ENCODE measurements around the gene GPR22.

GPR22 gene, protein sequence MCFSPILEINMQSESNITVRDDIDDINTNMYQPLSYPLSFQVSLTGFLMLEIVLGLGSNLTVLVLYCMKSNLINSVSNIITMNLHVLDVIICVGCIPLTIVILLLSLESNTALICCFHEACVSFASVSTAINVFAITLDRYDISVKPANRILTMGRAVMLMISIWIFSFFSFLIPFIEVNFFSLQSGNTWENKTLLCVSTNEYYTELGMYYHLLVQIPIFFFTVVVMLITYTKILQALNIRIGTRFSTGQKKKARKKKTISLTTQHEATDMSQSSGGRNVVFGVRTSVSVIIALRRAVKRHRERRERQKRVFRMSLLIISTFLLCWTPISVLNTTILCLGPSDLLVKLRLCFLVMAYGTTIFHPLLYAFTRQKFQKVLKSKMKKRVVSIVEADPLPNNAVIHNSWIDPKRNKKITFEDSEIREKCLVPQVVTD

DNA sequence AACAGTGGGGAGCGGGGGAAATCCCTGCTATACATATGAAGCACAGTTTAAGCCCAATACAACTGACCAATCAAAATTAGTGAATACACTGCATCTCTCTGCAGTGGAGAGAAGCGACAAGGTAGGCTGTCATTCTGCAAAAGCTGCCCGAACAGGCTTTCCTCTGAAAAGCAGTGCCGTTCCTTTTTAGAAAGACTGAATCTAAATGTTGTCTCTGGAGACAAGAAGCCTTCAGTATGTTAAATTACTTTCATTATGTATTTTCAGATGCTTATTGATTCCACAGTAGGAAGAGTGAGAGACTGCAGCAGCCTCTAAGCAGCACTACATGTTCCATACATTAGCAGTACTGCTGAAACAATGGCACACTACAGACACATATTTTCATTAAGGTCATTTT is at the start of gene GPR22:
TSS of gene GPR22 (plus strand) at position 129 of the 400 bp plus-strand sequence. CDS start 4,004 bp downstream, outside the sequence.
- DNase-seq, result no peak

DNA sequence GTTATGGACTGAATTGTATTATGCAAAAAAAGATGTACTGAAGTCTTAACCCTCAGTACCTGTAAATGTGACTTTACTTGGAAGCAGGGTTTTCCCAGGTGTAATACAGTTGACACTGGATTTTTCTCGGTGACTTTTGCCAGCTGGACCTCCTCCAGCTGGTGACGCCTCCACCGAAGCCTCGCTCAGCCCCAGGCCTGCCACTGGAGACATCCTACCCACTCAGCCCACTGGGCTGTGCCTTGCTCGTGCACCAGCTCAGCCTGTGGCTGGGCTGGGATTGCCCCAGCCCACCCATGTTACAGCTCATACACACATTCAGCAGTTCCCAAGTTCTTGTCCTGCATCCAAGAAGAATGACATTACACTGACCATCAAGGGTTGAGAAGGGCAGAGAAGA is 42.4 kb upstream of the GPR22 start:
- DNase-seq, result no peak

DNA sequence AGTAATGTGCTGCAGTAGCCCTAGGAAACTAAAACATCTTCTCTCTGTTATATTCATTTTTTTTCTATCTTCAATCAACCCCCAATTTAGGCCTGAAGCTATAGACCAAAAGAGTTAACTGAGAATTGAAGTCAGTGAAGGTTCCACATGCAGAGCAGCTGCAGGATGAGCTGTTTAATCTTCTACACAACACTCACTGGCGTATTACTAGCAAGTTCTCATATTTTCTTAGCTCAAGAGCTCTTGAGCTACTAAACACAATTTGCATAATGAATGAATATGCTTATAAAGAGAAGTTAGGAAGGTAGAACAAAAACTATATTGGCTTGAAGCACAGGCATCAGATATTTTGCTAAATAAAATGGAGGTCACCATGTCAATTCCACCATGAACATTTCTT is 41.2 kb upstream of the GPR22 start:
- DNase-seq, result no peak

DNA sequence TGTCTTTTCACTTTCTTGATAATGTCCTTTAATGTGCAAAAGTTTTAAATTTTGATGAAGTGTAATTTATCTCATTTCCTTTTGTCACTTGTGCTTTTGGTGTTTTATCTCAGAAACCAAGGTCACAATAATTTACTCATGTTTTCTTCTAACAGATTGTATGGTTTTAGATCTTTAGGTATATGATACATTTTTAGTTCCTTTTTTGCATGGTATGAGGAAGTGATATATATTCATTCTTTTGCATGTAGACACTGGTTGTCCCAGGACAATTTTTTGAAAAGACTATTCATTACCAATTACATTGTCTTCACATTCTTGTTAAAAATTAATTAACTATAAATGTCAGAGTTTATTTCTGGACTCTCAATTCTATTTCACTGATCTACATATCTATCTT is 39.8 kb upstream of the GPR22 start:
- DNase-seq, result no peak

DNA sequence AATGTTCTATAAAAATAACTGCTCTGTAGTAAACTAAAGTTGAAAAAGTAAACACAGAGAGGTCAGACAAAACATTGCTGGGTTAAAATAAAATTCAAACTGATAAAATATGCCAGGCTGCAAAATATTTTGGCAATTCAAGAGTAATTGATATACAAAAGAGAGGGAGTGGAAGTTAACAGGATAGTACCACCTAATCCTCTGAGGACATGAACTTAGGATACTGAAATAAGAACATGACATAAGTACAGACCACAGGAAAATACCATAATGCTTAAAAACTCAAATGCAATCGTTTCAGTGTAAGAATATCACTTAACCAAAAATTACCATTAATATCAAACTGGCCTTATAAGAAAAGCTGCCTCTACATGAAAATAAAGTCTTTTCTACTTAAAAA is 37.6 kb upstream of the GPR22 start:
- DNase-seq, result no peak

DNA sequence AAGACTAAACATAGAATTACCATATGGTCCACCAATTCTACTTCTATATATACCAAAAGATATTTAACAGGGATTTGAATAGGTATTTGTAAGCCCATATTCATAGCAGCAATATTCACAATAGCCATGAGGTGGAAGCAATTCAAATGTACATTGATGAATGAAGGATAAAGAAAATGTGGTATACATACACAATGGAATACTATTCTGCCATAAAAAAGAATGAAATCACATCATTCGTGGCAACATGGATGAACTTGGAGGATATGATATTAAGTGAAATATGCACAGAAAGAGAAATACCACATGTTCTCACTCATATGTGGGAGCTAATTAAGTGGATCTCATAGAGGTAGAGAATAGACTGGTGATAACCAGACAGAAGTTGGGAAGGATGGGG is 34.1 kb upstream of the GPR22 start:
- no peak for DNase-seq

DNA sequence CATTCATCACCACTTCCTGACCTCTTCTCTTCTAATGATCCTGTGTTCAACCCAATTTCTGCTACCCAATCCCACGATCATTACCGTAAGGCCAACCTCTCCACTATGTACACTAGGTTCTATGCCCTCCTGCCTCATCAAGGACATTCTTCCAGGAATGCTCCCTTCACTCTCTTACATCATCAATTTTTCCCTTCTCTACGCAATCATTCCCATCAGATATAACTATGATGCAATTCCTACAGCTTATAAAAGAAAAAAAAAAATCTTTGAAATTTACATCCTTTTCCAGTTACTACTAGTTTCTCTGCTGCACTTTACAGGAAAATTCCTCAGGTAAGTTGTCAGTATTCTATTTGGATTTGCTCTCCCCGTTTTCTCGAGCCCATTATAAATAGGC is 30.8 kb upstream of the GPR22 start:
- no peak for DNase-seq

DNA sequence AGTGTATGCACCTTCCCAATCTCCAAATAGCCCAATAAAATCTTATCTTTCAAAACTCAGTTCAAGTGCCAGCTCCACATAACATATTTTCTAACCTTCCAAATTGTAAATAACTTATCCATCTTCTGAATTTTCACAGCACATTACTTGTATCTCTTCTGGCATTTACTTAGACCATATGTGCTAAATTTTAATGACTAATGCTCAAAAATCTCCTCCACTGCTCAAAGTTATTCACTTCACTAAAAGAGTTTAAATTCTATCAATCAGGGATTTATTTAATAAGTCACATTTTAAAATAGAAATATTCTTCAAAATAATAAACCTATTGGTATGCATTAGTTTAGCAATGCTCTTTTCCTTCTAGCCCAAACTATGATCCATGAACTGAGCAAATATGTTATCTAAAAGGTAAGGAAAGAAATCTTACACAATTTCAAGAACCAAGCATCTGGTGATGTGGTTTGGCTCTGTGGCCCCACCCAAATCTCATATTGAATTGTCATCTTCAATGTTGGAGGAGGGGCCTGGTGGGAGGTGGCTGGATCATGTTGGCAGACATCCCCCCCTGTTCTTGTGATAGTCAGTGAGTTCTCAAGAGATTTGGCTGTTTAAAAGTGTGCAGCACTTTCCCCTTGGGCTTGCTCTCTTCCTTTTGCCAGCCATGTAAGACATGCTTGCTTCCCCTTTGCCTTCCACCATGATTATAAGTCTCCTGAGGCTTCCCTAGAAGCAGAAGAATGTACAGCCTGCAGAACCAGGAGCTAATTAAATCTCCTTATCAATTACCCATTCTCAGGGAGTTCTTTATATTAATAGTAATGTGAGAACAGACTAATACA is 28.1 kb upstream of the GPR22 start:
- DNase-seq, result no peak

DNA sequence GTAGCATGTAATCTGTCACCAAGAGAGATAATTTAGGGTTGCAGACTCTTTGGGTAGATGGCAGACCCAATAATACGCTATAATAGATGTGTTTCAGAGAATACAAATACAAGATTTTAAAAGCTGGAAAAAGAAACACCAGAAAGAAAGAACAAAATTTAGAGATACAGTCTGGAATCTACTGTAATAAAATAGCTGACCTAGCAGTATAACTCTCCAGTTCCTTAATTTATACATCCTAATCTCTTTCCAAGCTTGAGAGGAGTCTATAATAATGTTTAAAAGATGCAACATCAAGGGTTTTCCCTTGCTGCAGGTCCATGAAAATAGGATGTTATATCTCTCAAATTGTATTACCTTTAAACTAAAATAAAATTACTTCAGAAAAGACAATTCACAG is 27.2 kb upstream of the GPR22 start:
- DNase-seq, result no peak

DNA sequence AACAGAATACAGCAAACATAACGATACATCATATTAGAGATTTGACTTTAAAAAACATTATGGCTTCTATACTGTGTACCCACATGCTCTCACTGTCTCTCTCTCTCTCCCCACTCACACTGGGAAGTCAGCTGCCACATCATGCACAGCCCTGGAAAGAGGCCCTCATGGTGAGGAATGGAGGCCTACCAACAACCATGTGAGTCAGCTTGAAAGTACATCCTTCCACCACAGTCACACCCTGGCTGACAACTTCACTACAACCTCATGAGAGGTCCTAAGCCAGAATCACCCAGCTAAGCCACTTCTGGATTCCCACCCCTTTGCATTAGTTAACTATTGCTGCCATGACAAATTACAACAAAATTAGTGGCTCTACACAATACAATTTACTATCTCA is 23.3 kb upstream of the GPR22 start:
- DNase-seq, result no peak

DNA sequence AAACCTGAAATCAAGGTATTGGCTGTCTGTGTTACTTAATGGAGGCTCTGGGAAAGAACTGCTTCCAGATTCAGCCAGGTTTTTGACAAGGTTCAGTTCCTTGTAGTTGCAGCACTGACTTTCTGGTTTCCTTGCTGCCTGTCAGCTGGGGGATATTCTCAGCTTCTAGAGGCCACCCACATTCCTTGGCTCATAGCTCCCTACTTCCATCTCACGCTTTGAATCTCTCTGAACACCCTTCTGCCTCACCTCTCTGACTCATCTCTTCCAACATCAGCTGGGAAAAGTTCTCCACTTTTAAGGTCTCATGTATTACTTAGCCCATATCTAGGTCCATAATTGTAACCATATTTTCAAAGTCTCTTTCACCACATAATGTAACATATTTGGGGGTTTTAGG is 22.9 kb upstream of the GPR22 start:
- no peak for DNase-seq

DNA sequence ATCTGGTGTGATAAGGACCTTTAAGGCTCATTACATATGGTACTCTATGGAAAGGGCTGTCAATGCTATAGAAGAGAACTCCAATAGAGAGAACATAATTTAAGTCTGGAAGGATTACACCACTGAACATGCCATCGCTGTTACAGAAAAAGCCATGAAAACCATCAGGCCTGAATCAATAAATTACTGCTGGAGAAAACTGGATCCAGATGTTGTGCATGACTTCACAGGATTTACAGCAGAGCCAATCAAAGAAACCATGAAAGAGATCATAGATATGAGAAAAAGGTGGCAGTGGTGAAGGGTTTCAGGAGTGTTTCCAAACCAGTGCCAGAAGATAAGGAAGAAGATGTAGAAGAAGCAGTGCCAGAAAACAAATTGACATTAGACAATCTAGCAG is 18.9 kb upstream of the GPR22 start:
- DNase-seq, result no peak

DNA sequence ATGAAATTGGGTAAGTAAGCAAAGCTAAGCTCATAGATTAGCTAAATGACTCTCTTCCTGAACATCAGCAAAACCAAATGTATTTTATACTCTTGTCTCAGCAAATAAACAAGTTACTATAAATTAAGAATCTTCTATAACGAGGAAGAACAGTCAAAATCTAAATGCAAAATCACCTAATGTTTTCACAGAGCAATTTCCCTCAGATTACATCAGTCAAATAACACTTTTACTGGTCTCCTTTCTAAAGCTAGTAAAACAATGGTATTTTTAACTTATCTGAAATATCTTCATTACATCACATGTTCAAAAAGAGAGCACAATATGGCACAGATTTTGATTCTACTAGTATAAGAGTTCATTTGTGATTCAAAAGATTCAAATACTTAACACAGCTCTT is 16.5 kb upstream of the GPR22 start:
- DNase-seq, result no peak

DNA sequence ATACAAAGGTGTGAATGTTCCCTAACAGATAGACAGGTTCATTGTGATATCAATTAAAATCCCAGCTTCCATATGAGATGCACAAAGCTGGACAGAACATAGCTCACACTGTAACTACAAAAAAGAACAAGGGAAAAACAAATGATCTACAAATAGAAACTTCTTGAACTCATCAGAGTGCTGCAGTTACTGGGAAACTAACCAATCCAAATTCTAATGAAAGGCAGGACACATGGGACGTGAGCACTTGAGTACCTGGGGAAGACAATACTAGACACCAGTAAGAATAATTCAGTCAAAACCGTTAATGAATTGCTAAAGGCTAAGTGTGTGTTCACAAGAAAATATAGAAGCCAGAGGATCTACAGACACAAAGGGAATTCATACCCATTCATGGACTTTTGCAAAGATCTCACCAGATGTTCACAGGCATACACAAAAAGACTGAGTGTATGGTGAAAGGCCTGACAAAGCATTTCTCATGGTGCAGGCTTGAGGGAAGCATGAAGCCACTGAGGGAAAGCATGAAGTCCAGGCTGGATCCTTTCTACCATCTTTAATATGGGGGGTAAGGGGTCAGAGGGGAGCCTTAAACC is 7.8 kb upstream of the GPR22 start:
- no peak for DNase-seq

DNA sequence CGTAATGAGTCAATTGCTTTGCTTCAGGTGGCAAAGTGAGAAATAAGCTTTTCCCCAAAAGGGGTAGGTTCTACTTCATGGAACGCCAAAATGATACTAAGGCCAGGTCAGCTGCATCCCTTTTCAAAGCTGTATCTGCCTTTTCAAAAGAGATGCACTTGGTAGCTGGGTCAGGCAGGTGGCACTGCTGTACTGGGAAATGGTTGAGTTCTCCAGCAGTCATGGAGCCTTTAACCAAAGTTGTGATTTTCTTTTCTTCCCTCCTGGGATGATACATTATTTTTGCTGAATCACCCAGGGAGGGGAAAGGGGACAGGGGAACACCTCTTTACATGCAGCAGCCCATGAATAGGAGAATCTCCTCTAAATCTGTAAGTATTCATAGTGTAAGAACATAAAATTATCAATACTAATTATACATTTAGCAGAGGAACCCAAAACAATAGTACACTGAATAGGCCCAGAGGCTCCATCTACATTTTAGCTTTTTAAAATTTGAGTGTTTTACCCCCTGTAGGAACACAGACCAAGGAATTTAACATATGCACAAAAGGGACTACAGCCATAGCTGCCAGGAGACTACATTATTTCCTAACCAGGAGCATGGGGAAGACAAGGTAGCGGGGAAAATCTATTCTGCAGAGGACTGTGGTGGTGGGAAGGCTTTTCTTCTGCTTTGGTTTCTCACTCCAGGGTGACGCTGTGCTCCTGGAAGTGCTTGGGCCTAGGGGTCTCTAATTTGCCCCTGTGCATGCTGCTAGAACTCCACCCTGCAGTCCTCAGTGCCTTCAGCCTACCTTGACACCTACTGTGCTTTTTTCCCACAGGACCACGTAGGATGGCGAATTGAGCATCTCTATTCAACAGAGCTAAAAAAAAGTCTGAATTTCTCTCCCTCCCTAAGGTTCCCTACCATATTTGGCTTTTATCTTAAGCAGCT is 6.4 kb upstream of the GPR22 start:
- DNase-seq, result peak; percentile 39

DNA sequence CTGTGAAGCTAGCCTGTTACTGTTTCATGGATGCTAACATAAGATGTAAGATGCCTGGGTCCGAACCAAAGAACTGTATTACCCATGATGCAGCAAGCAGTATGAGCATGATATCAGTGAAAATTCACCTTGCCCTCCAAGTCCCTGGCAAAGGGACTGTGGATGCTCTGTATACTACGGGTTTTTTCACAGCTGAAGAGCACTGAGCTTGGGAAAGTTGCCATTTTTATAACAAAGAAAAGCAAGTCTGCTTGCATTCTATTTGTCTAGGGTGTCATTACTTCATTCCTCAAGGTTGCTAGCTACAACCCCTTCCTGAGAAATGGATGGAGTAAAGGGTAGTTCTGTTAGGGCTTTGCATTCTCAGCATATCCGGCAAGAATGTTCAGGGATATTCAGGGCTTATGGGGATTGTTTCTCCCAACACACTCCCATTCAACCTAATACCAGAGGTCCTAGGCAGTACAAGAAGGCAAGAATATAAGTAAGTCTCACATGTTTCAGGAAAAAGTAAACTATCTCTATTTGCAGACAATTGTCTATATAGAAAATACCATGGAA is 5.1 kb upstream of the GPR22 start:
- DNase-seq, result no peak

DNA sequence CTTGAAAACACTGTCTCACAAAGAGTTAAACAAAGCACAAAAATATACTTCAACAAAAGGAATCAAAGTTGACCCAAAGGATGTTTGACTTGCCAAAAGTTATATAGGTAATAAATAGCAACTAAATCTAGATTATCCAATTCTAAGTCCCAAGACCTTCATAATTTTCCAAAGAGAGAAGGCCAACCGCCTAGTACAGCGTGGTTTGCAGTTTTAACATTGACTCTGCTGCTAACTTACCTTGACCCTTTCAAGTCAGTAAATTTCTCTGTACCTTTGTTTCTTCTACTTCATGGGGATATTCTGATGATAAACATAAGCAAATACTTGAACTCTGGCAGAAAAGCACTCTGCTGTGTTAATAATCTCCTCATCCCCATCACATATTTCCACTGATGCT is 1.9 kb upstream of the GPR22 start:
- no peak for DNase-seq

DNA sequence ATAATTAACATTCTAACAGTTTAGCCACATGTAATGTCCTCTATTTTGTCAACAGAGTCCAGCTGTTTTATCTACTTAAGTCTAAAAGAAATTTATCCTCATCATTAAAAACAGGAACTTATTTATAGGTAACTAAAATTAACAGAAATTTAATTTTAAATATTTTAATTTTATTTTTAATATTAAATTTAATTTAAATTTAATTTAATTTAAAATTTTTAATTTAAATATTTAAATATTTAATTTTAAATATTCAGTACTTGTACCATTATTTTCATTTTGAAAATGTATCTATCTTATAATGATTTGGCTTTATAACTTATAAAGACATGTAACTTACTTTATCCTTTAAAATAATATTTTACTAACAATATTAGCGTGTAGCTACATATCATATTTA is 1.0 kb upstream of the GPR22 start:
- no peak for DNase-seq

DNA sequence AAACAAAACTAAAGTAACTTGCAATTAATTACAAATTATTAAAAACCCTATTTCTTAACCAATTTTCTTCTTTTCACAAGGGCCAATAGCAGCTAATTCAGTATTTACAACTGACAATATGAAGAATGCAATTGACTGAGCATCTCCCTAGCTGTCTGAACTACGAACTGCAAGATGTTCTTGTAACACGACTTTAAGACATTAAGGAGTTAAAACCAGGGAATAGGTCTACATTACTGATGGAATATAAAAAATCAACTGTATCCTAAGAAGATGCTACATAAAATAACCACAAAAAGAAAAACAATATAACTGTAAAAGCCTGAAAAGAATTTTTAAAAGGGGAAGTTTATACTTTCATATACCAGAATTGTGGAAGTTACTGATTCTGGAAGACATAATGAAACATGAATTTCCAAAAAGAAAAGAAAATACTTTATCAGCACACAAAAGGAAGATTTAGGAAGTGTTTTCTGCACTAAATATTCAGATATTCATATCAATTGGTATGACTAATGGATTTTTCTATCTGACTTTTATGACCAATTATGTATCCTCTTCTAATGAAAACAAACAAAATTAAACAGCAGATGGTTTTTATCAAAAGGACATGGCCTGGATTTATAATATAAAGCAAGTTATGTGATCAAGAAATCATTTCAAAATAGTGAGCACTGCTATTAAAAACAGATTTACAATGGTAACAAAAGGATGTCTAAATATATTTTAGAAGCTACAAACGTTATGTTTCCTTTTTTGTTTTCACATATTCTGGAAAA is 1.6 kb downstream of the GPR22 start:
- DNase-seq, result no peak

DNA sequence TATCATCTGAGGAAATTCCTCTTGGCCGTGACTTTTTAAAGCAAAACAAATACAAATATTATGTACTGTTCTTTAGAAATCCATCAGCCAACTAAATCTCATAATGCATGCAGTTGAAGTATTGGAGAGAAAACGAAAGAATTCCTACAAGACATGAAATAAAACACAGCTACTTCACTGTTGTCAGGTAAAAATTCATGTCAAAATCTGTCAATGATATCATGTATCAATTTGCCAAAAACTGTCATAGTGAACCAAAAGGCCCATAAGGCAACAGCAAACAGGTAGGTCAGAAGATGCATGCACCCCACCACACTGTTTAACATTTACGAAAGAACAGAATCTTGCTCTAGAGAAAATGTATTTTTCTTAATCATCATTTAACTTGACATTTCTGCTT is 2.3 kb downstream of the GPR22 start:
- DNase-seq, result no peak

DNA sequence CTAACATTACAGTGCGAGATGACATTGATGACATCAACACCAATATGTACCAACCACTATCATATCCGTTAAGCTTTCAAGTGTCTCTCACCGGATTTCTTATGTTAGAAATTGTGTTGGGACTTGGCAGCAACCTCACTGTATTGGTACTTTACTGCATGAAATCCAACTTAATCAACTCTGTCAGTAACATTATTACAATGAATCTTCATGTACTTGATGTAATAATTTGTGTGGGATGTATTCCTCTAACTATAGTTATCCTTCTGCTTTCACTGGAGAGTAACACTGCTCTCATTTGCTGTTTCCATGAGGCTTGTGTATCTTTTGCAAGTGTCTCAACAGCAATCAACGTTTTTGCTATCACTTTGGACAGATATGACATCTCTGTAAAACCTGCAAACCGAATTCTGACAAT is 4.3 kb downstream of the GPR22 start:
- DNase-seq, result no peak

DNA sequence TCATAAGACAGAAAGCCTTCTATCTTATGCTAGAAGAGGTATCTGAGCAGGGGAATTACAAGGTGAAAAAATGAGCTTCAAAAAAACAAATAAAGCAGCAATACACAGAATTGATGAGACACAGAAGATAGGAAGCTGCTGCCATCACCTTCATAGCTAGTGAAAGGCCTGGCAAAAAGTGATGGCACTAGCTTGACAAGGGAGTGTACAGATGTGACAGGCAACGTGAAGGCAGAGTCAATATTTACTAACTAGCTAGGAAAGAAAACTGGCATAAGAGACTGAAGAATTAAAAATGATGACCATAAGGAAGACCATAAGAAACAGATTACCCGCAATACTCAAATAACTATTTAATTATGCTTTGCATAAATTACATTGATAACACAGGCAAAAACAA is 9.4 kb downstream of the GPR22 start:
- no peak for DNase-seq
